Cerebellar cortex (tissue), 1 donor: ENCODE data around the gene RTL9.
A peak's percentile ranks its signal among the peaks of the same experiment; 100 is the strongest.
"Not testable (repeated sequence)": the region's sequence is repeated elsewhere in the genome, so short reads cannot be mapped to it uniquely, and the experiment has no call there.

Experiments
- DNase-seq: peaks from one replicate; pipeline ENCODE4 v3.0.0-alpha.2; 2015; ENCODE audit warnings: low spot score

RTL9 gene

GRCh38 chrX:110358548-110358947 lies at the start of gene RTL9:
Gene RTL9 (plus strand): TSS chrX:110358848. CDS start chrX:110450618, 91,770 bp downstream.
- no peak for DNase-seq

GRCh38 chrX:110310000-110310790 lies 48.5 kb upstream of the RTL9 start:
- DNase-seq: no peak

- no peak for DNase-seq
Measured at GRCh38 chrX:110310896-110311295, 47.8 kb upstream of the RTL9 start.

GRCh38 chrX:110311437-110312230 lies 47.0 kb upstream of the RTL9 start:
- DNase-seq: no peak

- DNase-seq: peak; percentile 5
Measured at GRCh38 chrX:110315551-110315950, 43.1 kb upstream of the RTL9 start.

GRCh38 chrX:110316351-110317060 lies 42.1 kb upstream of the RTL9 start:
- peak; percentile 29 for DNase-seq

- peak; percentile 11 for DNase-seq
Measured at GRCh38 chrX:110317061-110317819, 41.4 kb upstream of the RTL9 start.

- DNase-seq: peak; percentile 67
Measured at GRCh38 chrX:110317820-110318663, 40.6 kb upstream of the RTL9 start, which contains the start of gene AMMECR1. Gene AMMECR1 (minus strand): TSS chrX:110318085. CDS start chrX:110318071, 14 bp downstream.

- no peak for DNase-seq
Measured at GRCh38 chrX:110318664-110318968, 40.0 kb upstream of the RTL9 start.

- no peak for DNase-seq
Measured at GRCh38 chrX:110320381-110320987, 38.2 kb upstream of the RTL9 start.

GRCh38 chrX:110321081-110321480 lies 37.6 kb upstream of the RTL9 start:
- DNase-seq: no peak

- DNase-seq: no peak
Measured at GRCh38 chrX:110321670-110322069, 37.0 kb upstream of the RTL9 start.

- DNase-seq: no peak
Measured at GRCh38 chrX:110322603-110323002, 36.0 kb upstream of the RTL9 start.

- no peak for DNase-seq
Measured at GRCh38 chrX:110326712-110327111, 31.9 kb upstream of the RTL9 start.

GRCh38 chrX:110327336-110327735 lies 31.3 kb upstream of the RTL9 start:
- no peak for DNase-seq

GRCh38 chrX:110328613-110329012 lies 30.0 kb upstream of the RTL9 start:
- not testable (repeated sequence) for DNase-seq

- DNase-seq: no peak
Measured at GRCh38 chrX:110331444-110332030, 27.1 kb upstream of the RTL9 start.

GRCh38 chrX:110333458-110333857 lies 25.2 kb upstream of the RTL9 start:
- DNase-seq: not testable (repeated sequence)

GRCh38 chrX:110338935-110339334 lies 19.7 kb upstream of the RTL9 start:
- DNase-seq: no peak
